ENCODE measurements around the gene COA3.
A peak's percentile ranks its signal among the peaks of the same experiment; 100 is the strongest.

The COA3 gene, protein sequence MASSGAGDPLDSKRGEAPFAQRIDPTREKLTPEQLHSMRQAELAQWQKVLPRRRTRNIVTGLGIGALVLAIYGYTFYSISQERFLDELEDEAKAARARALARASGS

DNA sequence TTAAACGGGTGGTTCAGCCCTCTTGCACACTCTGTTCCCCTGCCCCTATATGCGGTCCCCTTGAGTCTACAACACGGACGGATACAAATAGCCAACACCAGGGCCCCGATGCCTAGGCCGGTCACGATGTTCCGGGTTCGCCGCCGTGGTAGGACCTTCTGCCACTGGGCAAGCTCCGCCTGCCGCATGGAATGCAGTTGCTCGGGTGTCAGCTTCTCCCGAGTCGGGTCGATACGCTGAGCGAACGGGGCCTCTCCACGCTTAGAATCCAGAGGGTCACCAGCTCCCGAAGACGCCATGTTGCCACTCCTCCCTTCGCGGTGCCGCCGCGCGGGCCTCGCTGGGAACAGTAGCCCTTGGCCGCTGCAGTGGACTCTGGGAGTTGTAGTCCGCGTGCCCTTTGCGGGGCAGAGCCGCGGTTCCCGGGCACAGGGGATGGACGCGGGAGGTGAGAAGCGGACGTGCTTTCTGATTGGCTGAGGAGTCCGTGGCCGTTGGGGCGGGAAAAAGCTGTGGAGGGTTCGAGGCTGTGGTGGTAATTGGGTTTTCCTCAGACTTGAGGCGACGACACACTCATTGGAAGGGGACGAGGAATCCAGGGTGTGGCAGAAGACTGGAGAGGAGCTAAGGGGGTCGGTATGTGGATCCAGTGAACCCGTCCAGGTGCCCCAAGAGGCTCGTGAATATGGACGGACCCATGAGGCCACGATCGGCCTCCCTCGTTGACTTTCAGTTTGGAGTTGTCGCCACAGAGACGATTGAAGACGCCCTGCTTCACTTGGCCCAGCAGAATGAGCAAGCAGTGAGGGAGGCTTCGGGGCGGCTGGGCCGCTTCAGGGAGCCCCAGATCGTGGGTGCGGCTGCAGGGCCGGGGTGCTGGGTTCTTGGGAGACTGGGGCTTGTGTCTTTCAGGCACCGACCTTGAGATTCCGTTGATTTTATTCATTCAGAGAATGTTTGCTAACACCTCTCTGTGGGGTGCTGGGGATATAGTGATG lies at the start of gene COA3, which contains the start of gene CNTD1:
COA3 (minus strand) TSS at position 322 of the 998 bp plus-strand sequence; CDS start at position 299, 23 bp downstream.
CNTD1 (plus strand) TSS at position 479 of the 998 bp plus-strand sequence; CDS start at position 686, 207 bp downstream.
- DNase-seq: peak; percentile 89 to 90

DNA sequence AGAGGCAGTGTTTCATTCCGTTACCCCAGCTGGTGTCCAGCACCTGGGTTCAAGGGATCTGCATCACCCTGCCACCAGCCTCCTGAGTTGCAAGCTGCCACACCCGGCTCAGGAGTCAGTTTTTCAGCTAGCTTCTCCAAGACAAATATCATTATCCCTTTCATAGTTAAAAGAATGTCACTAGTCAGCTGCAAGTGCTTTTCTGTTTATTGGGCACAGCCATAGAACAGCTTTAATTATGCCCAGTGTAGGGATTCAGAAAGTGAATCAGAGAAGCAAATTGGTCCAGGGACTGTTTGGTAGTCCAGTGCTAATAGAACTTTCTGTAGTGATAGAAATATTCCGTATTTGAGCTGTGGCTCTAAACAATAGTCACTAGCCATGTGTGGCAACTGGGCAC lies 49.6 kb upstream of the COA3 start:
- DNase-seq: no peak

DNA sequence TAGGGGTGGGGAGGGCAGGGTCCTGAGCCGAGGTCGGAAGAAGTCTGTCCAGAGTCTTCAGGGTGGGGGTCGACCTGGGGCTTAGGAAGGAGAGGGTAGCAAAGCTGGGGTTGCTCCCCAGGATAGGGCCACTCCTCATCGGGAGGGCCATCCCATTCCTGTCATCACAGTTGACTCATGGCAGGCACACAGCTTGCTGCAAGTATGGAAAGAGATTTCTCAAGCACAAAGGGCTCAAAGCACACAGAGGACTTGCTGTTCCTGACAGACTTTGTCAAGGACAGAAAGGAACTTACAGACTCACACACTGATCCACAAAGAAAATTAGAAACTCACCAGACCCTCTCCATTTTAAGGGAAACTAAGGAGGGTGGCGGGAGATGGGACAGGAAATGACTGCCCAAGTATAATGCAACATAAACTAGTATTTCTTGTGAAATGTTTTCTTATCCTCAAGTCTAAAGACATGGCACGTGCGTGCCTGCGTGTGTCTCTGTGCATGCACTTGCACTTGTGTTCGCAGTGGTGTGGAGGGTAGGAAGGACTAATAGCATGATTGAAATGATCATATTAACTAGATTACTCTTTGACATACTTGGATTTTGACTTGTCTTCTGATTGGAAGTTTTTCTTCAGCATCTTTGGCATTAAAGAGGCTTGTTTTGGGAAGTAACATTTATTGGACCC lies 48.2 kb upstream of the COA3 start:
- DNase-seq: no peak

DNA sequence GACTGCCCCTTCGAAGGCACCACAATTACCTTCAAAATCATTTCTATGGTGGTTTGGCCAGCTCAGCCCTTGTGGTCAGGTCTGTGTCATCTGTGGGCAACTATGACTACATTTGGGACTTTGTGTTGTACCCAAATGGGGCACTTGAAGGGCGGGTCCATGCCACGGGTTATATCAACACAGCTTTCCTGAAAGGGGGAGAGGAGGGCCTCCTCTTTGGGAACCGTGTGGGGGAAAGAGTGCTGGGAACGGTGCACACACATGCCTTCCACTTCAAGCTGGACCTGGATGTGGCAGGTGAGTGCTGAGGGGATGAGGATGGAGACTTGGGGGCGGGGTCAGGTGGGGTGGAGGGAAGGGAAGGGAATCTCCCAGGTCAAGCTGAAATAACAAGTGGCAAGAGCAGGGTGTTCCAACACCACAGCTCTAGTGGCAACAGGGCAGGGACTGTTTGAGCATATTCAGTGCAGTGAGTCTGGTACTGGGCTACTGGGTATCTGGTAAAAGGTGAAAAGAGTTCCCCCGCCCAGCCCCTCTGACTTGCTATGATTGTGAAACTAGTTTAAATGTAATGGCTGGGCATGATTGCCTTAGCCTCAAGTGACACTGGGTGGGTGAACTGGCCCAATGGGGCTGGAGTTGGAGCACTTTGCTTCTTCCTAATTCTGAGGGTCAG lies 47.6 kb upstream of the COA3 start:
- peak; percentile 79 to 80 for DNase-seq

DNA sequence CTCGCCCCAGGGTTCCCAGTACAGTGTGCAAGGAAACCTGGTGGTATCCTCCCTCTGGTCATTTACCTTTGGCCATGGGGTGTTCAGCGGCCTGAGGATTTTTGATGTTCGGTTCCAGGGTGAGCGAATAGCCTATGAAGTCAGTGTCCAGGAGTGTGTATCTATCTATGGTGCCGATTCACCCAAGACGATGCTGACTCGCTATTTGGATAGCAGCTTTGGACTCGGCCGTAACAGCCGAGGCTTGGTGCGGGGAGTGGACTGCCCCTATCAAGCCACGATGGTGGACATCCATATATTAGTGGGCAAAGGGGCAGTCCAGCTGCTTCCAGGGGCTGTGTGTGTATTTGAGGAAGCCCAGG lies 47.0 kb upstream of the COA3 start:
- DNase-seq: no peak

DNA sequence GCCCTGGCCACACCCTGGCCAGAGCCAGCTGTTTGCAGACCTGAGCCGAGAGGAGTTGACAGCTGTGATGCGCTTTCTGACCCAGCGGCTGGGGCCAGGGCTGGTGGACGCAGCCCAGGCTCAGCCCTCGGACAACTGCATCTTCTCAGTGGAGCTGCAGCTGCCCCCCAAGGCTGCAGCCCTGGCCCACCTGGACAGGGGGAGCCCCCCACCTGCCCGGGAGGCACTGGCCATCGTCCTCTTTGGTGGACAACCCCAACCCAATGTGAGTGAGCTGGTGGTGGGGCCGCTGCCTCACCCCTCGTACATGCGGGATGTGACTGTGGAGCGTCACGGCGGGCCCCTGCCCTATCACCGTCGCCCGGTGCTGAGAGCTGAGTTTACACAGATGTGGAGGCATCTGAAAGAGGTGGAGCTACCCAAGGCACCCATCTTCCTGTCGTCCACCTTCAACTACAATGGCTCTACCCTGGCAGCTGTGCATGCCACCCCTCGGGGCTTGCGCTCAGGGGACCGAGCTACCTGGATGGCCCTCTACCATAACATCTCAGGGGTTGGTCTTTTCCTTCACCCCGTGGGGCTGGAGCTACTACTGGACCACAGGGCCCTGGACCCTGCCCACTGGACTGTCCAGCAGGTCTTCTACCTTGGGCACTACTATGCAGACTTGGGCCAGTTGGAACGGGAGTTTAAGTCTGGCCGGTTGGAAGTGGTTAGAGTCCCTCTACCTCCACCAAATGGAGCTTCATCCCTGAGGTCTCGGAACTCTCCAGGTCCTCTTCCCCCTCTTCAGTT lies 46.5 kb upstream of the COA3 start:
- no peak for DNase-seq

DNA sequence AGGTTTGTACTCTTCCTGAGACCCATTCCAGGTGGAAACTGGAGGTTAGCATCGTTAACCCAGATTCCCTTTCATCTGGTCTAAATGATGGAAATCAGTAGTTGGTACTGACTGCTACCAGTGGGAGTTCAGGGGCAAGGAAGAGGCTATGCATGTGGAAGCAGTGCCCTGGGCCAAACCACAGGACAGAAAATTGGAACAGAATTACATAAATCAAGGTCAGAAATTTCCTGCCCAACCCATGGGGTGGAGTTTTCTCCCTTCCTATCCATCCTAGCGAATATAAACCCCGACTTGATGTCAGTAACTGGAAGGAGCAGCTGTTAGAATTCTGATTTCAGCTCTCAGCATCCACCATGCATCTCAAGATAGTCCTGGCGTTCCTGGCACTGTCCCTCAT lies 45.8 kb upstream of the COA3 start, which contains the start of gene AOC2:
AOC2 (plus strand) TSS at position 310 of the 400 bp plus-strand sequence; CDS start at position 357, 47 bp downstream.
- DNase-seq: no peak

DNA sequence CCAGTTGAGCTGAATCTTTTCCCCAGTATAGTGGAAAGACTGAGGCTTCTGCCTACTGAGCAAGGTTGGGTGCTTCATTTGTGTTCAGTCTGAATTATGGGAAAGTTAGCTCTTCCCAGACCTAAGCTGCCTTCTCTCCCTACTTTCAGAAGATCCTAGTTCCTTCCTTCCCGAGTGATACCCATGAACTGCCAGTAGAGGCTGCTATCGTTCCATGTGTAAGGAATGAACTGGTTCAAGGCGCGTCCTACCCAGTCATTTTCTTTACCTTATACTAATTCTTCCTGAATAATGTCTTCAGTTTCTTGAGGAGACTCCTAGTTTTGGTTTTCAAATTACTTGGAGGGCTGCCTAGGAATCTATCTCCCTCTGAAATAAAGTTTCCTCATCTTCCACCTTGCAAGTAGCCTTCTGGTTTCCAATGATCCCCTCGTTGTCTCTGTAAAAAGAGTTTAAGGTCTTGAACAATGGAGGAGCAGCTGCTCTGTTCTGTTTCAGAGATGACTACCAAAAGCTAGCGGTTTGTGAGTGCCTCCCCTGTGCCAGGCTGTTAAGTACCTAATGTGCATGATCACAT lies 44.9 kb upstream of the COA3 start:
- no peak for DNase-seq

DNA sequence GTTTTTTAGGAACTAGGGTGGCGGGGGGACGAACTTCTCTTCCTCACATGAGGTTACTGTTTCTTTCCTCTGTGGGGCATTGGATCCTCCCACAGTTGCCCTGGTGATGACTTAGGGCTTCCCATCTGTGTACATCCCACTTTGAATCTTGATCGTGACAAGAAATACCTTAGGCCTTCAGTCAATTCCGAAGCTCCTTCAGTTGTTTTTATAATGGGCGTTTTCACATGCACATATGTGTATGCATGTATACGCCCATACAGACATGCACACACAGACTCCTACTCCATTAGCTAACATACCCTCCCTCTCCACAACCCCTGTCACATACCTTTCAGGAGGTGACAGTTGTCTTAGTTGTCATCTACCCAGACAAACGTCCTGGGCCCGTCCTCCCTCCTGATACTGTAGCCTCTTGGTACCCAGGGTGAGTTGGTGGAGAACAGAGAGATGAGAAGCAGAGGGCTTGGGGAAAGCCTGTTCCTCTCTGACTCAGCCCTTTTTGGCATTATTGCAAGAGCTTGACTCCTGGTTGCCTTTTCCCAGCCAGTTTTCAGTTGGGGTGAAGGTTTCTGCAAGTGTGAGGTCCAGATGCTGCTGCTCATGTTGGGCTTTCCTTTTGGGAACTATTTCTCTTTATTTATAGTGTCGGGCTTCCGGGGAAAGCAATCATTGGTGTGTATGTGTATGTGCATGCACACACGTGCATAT lies 43.6 kb upstream of the COA3 start:
- DNase-seq: no peak

DNA sequence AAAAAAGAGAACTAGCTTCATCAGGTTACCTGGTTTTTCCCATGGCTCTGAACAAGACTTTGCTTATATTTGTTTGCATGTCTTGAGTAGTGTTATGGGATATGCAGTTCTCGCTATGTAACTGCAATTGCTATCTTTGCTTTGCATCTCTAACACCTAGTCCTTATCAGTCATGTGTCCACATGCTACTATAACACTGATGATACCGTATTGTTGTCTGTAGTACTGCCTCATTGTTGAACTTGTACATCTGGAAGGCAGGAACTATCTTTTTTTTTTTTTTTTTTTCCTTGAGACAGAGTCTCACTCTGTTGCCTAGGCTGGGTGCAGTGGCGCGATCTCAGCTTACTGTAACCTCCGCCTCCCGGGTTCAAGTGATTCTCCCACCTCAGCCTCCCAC lies 37.2 kb upstream of the COA3 start:
- no peak for DNase-seq

DNA sequence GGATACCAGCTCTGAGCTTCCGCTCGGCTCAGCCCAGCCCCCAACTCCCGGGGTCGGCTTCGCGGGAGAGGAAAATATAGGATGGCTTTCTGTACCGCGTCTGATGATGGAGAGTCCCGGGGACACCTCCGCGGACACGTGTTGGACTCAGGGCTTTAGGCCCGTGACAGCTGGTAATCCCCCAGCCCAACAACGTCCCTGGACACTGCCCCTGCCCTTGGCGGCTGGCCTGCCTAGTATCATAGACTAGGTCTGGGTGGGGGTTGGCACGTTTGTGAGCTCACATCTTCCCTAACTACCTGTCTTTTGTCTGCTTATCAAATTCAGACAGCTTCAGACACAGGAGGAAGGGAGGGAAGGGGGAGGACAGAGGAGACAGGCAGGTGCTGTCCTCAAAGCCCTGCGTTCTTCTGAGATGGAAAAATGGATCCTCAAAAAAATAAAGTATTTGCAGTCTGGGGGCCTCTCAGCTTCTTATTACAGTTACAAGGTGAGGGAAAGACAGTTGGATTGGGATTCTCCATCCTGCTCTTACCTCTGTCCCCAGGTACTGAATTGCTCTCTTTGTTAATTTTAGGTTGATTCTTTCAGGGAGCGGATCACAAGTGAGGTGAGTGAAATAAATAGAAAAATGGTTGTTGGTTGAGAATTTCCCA lies 35.4 kb upstream of the COA3 start:
- DNase-seq: no peak

DNA sequence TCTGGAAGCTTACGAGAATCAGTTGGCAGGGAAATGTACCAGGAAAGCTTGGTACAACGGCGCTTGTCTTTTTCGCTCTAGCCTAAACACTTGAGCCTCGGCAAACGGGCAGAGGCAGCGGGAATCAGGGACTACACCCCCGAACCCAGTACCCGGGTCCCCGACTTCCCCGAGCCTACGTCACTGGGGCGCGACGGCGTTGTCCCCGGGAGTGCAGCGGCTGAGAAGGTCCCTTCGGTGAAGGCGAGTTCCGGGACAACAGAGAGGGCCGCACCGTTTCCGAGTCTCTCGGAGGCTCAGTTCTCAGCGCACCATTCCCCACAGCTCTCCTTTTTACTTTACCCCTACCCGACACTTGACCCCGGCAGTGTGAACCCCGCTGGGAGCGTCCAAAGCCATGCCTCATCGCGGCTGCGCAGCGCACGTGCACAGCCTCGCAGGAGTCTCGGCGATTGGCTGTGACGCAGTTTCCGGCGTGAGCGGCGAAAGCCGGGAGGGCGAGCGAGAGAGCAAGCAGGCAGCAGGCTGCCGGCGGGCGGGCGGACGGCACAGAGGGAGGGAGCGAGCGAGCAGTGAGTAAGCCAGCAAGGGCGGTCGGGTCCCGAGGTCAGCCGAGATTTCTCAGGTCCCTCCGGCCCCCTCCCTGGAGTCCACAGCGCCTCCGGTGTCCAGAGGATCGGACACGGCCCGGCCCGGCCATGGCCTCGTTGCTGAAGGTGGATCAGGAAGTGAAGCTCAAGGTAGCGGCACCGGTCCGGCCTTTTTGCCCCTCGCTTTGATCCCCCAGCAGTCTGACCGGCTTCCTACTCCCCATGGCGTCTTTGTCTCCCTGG lies 34.6 kb upstream of the COA3 start, which contains the start of gene PSME3:
PSME3 (plus strand) TSS at position 464 of the 833 bp plus-strand sequence; CDS start at position 699, 235 bp downstream.
- DNase-seq: peak; percentile 93 to 94

DNA sequence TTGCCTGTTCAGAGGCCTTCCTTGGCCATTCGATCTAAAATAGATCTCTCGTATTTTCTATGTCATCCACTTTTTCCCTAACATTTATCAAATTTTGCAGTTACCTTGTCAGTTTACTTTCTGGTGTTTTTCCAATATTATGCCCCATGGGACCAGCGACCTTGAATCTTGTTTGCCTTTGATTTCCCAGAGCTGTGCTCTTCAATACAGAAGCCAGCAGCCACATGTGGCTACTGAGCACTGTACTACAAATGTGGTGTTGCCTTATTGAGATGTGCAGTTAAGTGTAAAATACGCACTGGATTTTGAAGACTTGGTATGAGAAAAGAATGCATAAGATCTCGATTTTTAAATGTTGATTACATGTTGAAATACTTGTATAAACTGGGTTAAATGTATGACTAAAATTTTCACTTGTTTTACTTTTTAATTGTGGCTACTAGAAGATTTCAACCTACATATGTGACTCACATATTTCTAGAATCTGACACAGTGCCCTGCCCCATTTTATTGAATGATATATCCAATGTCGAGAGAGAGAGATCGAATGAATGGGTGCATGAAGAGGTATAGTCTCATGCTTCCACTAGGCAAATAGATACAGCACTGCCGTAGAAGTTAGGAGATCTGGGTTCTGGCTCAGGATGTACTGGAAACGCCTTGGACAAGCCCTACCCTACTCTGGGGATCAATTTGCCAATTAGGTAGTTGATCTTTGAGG lies 33.9 kb upstream of the COA3 start:
- no peak for DNase-seq

DNA sequence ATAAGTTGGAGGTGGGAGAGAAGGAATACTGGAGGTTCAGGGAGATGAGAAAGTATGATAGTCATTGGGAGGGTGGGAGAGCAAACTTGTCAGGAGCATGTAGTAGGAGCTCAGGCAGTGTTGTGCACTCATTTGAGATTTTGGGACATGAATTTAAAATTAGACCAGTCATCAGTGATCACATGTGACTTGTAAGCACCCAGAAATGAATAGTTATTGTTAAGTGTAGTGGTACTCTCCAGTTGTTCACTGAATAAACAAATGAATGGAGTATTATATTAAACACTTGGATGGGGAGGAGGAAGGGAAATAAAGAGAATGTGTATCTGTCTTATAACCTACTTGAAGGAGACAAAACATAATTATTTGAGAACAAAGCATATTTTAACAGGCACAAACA lies 32.5 kb upstream of the COA3 start:
- no peak for DNase-seq

DNA sequence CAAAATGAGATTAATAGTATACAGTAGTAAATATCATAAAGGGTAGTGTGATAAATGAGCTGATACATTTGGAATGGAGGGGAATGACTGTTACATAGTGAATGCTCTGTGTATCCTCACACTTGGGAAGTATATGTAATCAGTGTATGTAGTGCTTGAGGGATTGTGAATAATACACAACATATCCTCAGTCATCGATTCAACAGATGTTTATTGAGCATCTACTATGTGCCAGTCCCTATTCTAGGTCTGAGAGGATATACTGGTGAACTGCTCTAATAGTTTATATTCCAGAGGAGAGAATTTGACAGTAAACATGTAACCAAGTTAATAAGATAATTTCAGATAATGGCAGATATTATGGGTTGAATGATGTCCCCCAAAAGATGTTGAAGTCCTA lies 29.0 kb upstream of the COA3 start:
- DNase-seq: no peak

DNA sequence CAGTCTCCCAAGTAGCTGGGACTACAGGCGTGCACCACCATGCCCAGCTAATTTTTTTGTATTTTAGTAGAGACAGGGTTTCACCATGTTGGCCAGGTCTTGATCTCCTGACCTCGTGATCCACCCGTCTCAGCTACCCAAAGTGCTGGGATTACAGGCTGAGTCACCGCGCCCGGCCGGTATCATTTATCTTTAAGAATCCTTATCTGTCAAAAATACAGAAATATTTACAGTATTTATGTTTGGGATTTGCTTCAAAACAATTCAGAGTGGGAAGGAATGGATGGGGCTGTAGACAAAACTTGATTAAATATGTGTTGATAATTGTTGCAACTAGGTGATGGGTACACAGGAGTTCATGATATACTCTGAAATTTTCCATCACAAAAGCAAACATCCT lies 22.7 kb upstream of the COA3 start:
- no peak for DNase-seq

DNA sequence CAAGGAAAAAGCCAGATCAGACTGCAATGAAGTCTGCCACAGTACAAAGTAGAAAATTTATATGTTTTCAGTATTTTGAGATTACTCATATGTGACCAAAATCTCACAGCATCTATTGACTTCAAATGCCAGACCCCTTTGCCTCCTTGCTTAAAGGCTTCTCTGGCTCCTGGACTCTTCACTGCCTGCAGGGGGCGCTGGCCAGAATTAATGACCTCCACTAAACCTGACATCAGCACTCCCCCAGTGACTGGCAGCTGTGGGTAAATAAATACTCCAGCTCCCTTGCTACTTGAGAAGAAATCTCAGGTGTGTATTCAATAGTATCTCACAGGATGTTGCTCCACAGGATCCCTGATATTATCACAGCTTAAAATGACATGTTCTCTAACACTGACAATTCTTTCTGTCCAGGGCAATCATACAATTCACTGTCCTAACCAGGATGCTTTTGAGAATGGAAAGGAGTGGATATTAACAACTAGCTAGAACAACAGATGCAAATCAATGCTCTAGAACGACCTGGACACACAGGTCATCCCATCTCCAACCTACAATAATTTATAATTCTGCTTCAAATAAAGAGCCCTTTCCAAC lies 21.5 kb upstream of the COA3 start:
- DNase-seq: peak; percentile 78 to 83

DNA sequence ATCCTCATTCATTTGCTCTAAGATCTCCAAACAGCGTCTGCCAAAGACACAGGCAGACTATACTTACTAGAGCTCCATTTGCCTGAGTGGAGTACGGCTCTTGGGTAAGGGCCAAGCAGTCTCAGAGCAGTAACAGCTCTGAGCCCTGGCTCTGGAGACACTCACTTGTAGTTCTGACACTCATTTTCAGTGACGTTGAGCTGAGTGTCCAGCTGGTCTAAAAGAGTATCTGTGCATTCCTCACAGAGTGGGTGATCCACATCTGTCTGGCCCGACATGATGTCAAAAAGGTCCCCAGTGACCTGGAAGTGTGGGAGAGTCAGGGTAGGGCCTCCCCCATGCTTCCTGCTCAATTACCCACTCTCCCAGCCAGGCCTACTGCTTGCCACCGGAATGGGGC lies 19.9 kb upstream of the COA3 start:
- DNase-seq: no peak
